Right lobe of liver (tissue), 6 donors: Measurements from ENCODE around the gene GFAP. TPM values are rescaled to one million over a fixed set of nuclear protein-coding genes. Genes with fewer than 3 reads are reported as not detected.

Experiments
- ATAC-seq, 4 donors: fragments of 200-7000 bp; cut with Tn5 transposase; one replicate each; pipeline ENCODE4 v1.9.1; 2020; ENCODE audit warnings: mild to moderate bottlenecking in 4 of 4, moderate library complexity in 4 of 4
- DNase-seq, 3 donors: peaks; one replicate each; pipeline ENCODE4 v3.0.0-alpha.2; 2020
- H3K27ac ChIP-seq, 3 donors: fragments of 200-600 bp; one replicate each; pipeline ENCODE4 v1.8.0; 2022
- H3K27me3 ChIP-seq, 2 donors: fragments of 200-600 bp; one replicate each; pipeline ENCODE4 v1.8.0; 2022
- H3K36me3 ChIP-seq, 4 donors: fragments of 200-600 bp; sonication (generic) in 1 of 4; one replicate each; pipeline versions ENCODE4 v1.5.1 to v1.8.0; 2017 to 2022; ENCODE audit warnings: control low read depth in 1 of 4
- H3K4me1 ChIP-seq, 4 donors: fragments of 200-600 bp; sonication (generic) in 1 of 4; one replicate each; pipeline versions ENCODE4 v1.5.1 to v1.8.0; 2017 to 2022; ENCODE audit warnings: control low read depth in 1 of 4
- H3K4me3 ChIP-seq, 3 donors: fragments of 200-600 bp; one replicate each; pipeline ENCODE4 v1.8.0; 2022
- H3K9me3 ChIP-seq, 4 donors: fragments of 200-600 bp; sonication (generic) in 1 of 4; one replicate each; pipeline versions ENCODE4 v1.5.1 to v1.8.0; 2017 to 2022; ENCODE audit warnings: control low read depth in 1 of 4
- CTCF ChIP-seq, 4 donors: fragments of 200-600 bp in 3 of 4; fragments of 450-650 bp in 1 of 4; IDR thresholded peaks; one replicate each; pipeline versions ENCODE4 v1.5.1 to v1.8.0; 2016 to 2022; ENCODE audit warnings: antibody characterized with exemption in 4 of 4, mild to moderate bottlenecking in 2 of 4
- POLR2A ChIP-seq: fragments of 450-650 bp; IDR thresholded peaks from one replicate; pipeline ENCODE4 v1.6.1; 2017; ENCODE audit warnings: antibody characterized with exemption, mild to moderate bottlenecking
- WGBS: methylation state at CpG from one replicate; pipeline ENCODE4 v1.1.6; 2018; ENCODE audit warnings: low coverage, low lambda C conversion rate; ENCODE audit not compliant: insufficient coverage; ENCODE audit errors: missing lambda C conversion rate; 5-methylcytosine and 5-hydroxymethylcytosine counted together
- intact Hi-C, 2 donors: fragments of 100-400 bp; cut with DNase I; formaldehyde crosslinking; loops; one replicate each; pipeline versions ENCODE4 v1.11.2 to v1.14.1; 2022
- long read RNA-seq: library from polyadenylated mRNA; unstranded; transcript quantifications from one replicate; pipeline ENCODE4 v2.0.0, GENCODE V29; 2019
- total RNA-seq, 6 experiments: library from RNA; depleted of rRNA in 2 of 6; stranded (reverse); fragments of >200 nt in 2 of 6; fragmentation: NEBNext Ultra II Directional in 3 of 6; extraction: Animal tissue kit (Norgen Biotek cat#: 25700) in 3 of 6; gene quantifications; one replicate each; pipeline versions ENCODE4 v1.1.0 to v1.2.4, GENCODE V29; 2016 to 2023
- donor health status: DM: no; HTN: yes; CAD: no.
- donor health status: DM: no; HTN: no; CAD: no.
- donor health status: DM: no; HTN: no; CAD: no.
- donor health status: DM: no; HTN: yes; CAD: no.
- donor health status: DM: no; HTN: yes; CAD: no.

GFAP gene
- under 1 TPM; 0.18 to 0.50 (median 0.27) TPM for total RNA-seq
- long read RNA-seq, result 0 reads

- 60% methylated on average over 4 of the region's 17 CpGs for WGBS
- Histone ChIP-seq H3K27ac (no peak within 1 kb of the TSS), H3K36me3 (no peaks in the 10 kb centered on the region), H3K4me3 (no peak within 1 kb of the TSS), H3K4me1 (peaks cover 0 to 10% (median 4%) of the 10 kb centered on the region in 4 donors), H3K9me3 (no peaks in the 10 kb centered on the region), H3K27me3 (no peaks in the 10 kb centered on the region)
- ATAC-seq (no peak), DNase-seq (peak in 1 of 3 donors; percentile 46)
- TF ChIP-seq POLR2A, result no peak
- no peak for TF ChIP-seq CTCF (IDR thresholded peaks at IDR 0.05)
- intact Hi-C loops, result loop anchor here in 1 of 2 donors (10.0 kb wide), 1 partner anchor 209 kb away; no protein-coding TSS in a partner anchor
These were observed at the start of gene GFAP for GRCh38 chr17:44915321-44915726. TSS of gene GFAP (minus strand) at chr17:44915500. CDS start at chr17:44915486, 14 bp downstream.

DNA sequence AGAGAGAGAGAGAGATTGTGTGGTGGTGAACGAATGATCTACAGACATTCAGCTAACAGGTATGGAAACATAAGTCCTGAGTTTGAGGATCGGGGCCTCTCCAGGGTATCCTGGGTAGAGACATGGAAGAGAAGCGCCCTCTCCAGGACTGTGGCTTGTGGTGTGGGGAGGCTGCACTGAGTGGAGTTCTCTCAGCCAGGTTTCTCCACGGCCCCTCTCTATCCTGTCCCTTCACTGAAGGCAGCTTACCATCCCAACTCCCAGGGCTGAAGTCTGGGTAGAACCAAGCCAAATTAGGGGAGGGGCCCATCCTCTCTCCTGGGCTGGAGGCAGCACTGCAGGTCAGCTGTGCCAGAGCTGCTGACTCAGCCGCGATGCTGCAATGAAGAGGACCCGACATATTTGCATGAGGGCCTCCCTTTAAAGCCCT is 46.6 kb upstream of the GFAP start:
- Histone ChIP-seq H3K4me3 (no peak overlapping the region), H3K36me3 (no peaks in the 10 kb centered on the region), H3K27ac (no peak overlapping the region), H3K4me1 (peaks cover 0 to 3% (median 0%) of the 10 kb centered on the region in 4 donors), H3K9me3 (no peaks in the 10 kb centered on the region), H3K27me3 (peaks cover 0 to 14% of the 10 kb centered on the region in 2 donors)
- 100% methylated on average over 1 of the region's 7 CpGs for WGBS
- DNase-seq, result peak in 1 of 3 donors; percentile 26
- intact Hi-C loops, result no loop called here
- TF ChIP-seq CTCF (IDR thresholded peaks at IDR 0.05) (no peak), POLR2A (no peak)
- no peak for ATAC-seq

GRCh38 chr17:44960691-44961090 is 45.4 kb upstream of the GFAP start:
- Histone ChIP-seq H3K27ac (no peak overlapping the region), H3K36me3 (no peaks in the 10 kb centered on the region), H3K4me3 (no peak overlapping the region), H3K9me3 (no peaks in the 10 kb centered on the region), H3K4me1 (peaks cover 0 to 5% (median 0%) of the 10 kb centered on the region in 4 donors), H3K27me3 (peaks cover 0 to 3% of the 10 kb centered on the region in 2 donors)
- TF ChIP-seq CTCF (IDR thresholded peaks at IDR 0.05) (no peak), POLR2A (no peak)
- ATAC-seq, result peak in 1 of 4 donors; percentile 32
- peak in 1 of 3 donors; percentile 22 for DNase-seq
- intact Hi-C loops, result no loop called here
- WGBS, result 47% methylated on average over 2 of the region's 2 CpGs

DNA sequence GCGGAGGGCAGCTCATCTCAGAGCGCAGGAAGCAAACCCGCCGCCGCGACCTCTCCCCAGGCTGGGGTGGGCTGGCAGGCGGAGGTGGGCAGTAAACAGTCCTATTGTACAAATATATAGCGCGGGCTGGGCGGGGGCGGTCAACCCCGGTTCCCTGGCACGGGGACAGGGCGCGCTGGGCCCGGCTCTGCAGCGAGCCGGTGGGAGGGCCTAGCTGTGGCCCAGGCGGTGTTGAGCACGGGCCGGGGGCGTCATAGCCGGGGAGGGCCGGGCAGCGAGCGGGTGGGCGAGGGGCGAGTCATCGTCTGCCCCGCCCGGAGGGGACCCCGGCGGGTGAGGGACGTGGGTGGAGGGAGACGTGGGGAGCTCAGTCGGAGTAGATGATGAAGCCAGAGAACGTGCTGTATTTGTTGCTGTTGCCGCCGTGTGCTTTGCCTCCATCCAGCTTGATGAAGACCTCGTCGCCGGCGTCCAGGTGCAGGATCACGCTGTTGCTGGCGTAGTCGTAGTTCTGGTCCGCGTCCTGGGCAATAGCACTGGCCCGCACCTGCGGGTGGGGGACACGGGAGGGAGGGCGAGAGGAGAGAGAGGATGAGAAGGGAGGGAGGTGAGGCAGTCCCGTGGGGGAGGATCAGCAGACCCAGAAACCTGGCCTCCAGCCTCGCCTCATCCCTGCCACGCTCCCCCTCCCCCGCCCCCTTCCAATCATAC is 44.7 kb upstream of the GFAP start:
- intact Hi-C loops, result no loop called here
- Histone ChIP-seq H3K9me3 (no peaks in the 10 kb centered on the region), H3K4me3 (no peak overlapping the region), H3K4me1 (peaks cover 0 to 5% (median 0%) of the 10 kb centered on the region in 4 donors), H3K27me3 (no peaks in the 10 kb centered on the region), H3K36me3 (no peaks in the 10 kb centered on the region), H3K27ac (no peak overlapping the region)
- no peak for TF ChIP-seq CTCF (IDR thresholded peaks at IDR 0.05)
- TF ChIP-seq POLR2A, result no peak
- DNase-seq (peak in 1 of 3 donors; percentile 47), ATAC-seq (no peak)
- 15% methylated on average over 20 of the region's 56 CpGs for WGBS
